ENCODE data around the gene KIF3B. TPM values are rescaled to one million over a fixed set of nuclear protein-coding genes. Genes with fewer than 3 reads are reported as not detected.

KIF3B gene
- total and polyA plus RNA-seq, 2 of the 13 experiments (the other 11 are each of a cell fraction or from before 2014, with no cell fraction given) = 23.6 to 28.8 TPM

DNA sequence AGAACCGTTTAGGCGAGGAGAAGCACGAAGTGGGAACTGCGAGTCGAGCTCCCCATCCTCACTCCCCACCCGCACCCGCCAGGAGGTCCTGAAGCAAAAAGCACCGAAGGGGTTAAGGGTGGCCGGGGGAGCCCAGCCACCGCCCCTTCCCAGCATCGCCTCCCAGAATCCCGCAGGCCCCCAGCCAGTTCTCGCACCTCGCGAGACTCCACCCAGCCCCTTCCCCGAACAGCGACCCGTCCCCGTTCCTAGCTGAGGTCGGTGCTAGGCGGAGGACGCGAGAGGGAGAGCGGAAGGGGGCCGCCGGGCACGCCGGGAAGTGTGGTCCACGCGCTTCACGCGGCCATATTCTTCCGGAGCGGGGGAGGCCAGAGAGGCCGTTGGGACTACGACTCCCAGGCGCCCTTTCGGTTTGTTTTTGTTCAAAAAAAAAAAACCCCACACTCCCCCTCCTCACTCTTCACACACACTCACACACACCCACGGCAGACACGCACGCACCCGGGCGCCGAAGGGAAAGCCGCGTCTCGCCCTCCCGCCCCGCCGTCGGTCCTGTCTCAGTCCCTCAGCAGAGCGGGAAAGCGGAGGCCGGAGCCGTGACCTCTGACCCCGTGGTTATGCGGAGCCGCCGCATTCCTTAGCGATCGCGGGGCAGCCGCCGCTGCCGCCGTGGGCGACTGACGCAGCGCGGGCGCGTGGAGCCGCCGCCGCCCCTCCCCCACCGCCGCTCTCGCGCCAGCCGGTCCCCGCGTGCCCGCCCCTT, 80.6 kb downstream of the KIF3B start, which contains the start of gene ASXL1 (continued):
- peak; percentile 98 for TF ChIP-seq KLF9 (CRISPR knock-in tag; IDR thresholded peaks at IDR 0.05; ENCODE audit: low read depth)
- TF ChIP-seq ZNF207 (IDR thresholded peaks at IDR 0.05; ENCODE audit: borderline replicate concordance) = no peak
- peak; percentile 74; the same call in 1 of the 2 replicates for TF ChIP-seq MIXL1 (CRISPR knock-in tag; IDR thresholded peaks at IDR 0.05)
- peak; percentile 91 for TF ChIP-seq GATAD2A (CRISPR knock-in tag; IDR thresholded peaks at IDR 0.05)
- peak; percentile 75 for TF ChIP-seq ZNF138 (CRISPR knock-in tag; IDR thresholded peaks at IDR 0.05; ENCODE audit: low read depth)
- TF ChIP-seq SIN3B (IDR thresholded peaks at IDR 0.05; ENCODE audit: low read length) = no peak; the same call in 1 of the 2 replicates
- peak; percentile 87 for TF ChIP-seq ZHX2 (IDR thresholded peaks at IDR 0.05; ENCODE audit: low read depth)
- no peak for TF ChIP-seq ZHX2 (CRISPR knock-in tag; IDR thresholded peaks at IDR 0.05; ENCODE audit: borderline replicate concordance)
- TF ChIP-seq, protein P1, sequence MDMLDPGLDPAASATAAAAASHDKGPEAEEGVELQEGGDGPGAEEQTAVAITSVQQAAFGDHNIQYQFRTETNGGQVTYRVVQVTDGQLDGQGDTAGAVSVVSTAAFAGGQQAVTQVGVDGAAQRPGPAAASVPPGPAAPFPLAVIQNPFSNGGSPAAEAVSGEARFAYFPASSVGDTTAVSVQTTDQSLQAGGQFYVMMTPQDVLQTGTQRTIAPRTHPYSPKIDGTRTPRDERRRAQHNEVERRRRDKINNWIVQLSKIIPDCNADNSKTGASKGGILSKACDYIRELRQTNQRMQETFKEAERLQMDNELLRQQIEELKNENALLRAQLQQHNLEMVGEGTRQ (IDR thresholded peaks at IDR 0.05; ENCODE audit: low read depth, low read length) = 0 out of 2 replicates have a peak, but pooled peaks have one; percentile 12
- TF ChIP-seq, protein P1 (CRISPR knock-in tag; IDR thresholded peaks at IDR 0.05; ENCODE audit: borderline replicate concordance) = peak; percentile 67; the same call in 1 of the 2 replicates
- TF ChIP-seq CENPX (CRISPR knock-in tag; IDR thresholded peaks at IDR 0.05) = no peak
- peak; percentile 100 for TF ChIP-seq EED (CRISPR knock-in tag; IDR thresholded peaks at IDR 0.05)
- TF ChIP-seq, protein P2, sequence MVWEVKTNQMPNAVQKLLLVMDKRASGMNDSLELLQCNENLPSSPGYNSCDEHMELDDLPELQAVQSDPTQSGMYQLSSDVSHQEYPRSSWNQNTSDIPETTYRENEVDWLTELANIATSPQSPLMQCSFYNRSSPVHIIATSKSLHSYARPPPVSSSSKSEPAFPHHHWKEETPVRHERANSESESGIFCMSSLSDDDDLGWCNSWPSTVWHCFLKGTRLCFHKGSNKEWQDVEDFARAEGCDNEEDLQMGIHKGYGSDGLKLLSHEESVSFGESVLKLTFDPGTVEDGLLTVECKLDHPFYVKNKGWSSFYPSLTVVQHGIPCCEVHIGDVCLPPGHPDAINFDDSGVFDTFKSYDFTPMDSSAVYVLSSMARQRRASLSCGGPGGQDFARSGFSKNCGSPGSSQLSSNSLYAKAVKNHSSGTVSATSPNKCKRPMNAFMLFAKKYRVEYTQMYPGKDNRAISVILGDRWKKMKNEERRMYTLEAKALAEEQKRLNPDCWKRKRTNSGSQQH (CRISPR knock-in tag; IDR thresholded peaks at IDR 0.05; ENCODE audit: low read depth) = no peak; the same call in 1 of the 2 replicates
- peak; percentile 18; the same call in 1 of the 2 replicates for TF ChIP-seq CHCHD3 (CRISPR knock-in tag; IDR thresholded peaks at IDR 0.05)
- peak; percentile 76; the same call in 1 of the 2 replicates for TF ChIP-seq HNF4G (IDR thresholded peaks at IDR 0.05; ENCODE audit: borderline replicate concordance, low read depth, low read length)
- no peak for TF ChIP-seq HNF4G (CRISPR knock-in tag; IDR thresholded peaks at IDR 0.05; ENCODE audit: borderline replicate concordance, low read depth)
- peak; percentile 27; the same call in 1 of the 2 replicates for TF ChIP-seq ZBTB49 (CRISPR knock-in tag; IDR thresholded peaks at IDR 0.05; ENCODE audit: borderline replicate concordance)
- no peak for TF ChIP-seq SMARCE1 (IDR thresholded peaks at IDR 0.05; ENCODE audit: borderline replicate concordance)
